Memory B cell (primary cell): ENCODE data around the gene ANAPC2.

Experiments
- ATAC-seq: fragments of 150-1000 bp; cut with Tn5 transposase; 2 replicates; pipeline ENCODE4 v1.10.0; 2021; ENCODE audit warnings: low read depth, mild to moderate bottlenecking, moderate library complexity
- DNase-seq, 2 donors: peaks; one replicate each; pipeline ENCODE4 v3.0.0; 2022; ENCODE audit warnings: low spot score in 2 of 2
- H3K27ac Mint-ChIP-seq: one replicate; pipeline ENCODE4 v1.8.0; 2022; ENCODE audit warnings: mild to moderate bottlenecking, moderate library complexity, mixed read lengths
- H3K27me3 Mint-ChIP-seq: one replicate; pipeline ENCODE4 v1.8.0; 2022; ENCODE audit warnings: mixed read lengths
- H3K36me3 Mint-ChIP-seq: one replicate; pipeline ENCODE4 v1.8.0; 2022; ENCODE audit warnings: mild to moderate bottlenecking, mixed read lengths
- H3K4me1 Mint-ChIP-seq: one replicate; pipeline ENCODE4 v1.8.0; 2022; ENCODE audit warnings: mixed read lengths
- H3K4me3 Mint-ChIP-seq: one replicate; pipeline ENCODE4 v1.8.0; 2022; ENCODE audit warnings: mild to moderate bottlenecking, moderate library complexity, mixed read lengths
- H3K9me3 Mint-ChIP-seq: one replicate; pipeline ENCODE4 v1.8.0; 2022; ENCODE audit warnings: mixed read lengths

ANAPC2 gene

DNA sequence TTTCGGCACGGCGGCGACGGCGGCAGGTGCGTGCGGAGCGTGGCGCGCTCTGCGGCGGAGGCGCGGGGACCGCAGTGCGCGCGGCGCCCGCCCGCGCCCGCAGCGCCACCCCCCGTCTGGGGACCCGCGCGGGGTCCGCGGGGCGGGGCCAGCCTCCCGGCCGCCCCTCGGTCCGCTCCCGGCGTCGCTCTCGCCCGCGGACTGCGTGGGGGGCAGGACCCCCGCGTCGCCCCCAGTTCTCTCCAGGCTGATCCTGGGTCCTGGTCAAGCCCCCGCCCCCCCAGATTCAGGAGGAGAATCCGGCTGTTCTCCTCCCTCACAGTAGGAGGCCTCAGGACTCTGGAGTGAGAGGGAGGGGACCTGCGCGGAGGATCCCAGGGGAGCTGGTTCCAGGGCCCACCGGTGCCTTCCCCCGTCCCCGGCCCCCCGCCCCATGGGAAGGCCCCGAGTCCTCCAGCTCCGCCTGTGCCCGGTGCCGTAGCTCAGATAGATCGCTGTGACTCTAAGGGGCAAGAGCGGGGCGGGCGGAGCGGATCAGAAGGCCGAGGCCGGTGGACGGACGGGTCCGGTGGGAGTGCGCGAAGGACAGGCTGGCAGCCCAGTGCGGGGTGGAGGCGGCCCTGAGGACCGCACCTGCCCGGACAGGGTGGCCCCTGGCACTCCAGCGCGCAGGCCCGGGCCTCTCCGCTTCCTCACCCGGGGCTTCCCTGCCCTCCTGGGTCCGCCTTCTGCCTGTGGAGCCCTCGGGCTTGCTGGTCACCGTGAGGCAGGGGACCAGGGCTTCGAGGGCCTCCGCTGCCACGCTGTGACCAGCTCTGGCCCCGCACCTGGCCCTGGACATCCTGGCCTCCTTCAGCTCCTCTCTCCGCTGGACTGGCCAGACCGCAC is 34.1 kb upstream of the ANAPC2 start, which contains the start of gene RNF208:
Gene RNF208, minus strand, starts transcription at position 51 of the 888 bp plus-strand sequence. CDS start 1,028 bp downstream, outside the sequence.
- Mint-ChIP-seq H3K27ac (peak within 1 kb of the TSS; percentile 75), H3K4me1 (peaks cover 5% of the 10 kb centered on the region), H3K27me3 (peaks cover 4% of the 10 kb centered on the region), H3K9me3 (no peaks in the 10 kb centered on the region), H3K36me3 (no peaks in the 10 kb centered on the region), H3K4me3 (peak within 1 kb of the TSS; percentile 89)
- DNase-seq (no peak), ATAC-seq (no peak)

DNA sequence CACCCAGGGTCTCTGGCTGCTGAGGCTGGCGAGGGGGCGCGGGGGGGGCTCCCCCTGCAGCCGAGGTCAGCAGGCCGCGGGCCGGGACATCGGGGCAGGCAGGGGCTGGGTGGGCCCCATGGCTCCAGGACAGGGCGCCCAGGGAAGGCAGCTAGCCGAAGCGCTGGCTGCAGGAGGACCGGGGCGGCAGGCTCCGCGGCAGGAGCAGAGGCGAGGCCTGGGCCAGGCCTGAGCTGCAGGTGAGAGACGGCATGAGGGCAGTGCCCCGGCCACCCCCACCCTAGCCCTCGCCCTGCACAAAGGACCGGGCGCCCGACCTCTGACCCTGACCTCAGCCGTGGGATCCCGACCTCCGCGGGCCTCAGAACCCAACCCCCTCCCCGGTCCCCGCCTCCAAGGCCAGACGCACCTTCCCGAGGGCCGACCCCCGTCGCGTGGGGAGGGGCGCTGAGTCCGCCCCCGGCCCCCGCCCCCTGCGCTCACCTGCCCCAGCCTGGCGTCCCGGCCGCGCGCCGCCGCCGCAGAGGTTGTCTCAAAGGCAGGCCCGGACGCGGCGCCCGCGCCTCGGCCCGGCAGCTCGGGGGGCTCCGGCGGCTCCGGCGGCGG is 33.2 kb upstream of the ANAPC2 start:
- no peaks in the 10 kb centered on the region for H3K36me3 Mint-ChIP-seq
- no peak overlapping the region for H3K27ac Mint-ChIP-seq
- peaks cover 4% of the 10 kb centered on the region for H3K27me3 Mint-ChIP-seq
- no peak overlapping the region for H3K4me3 Mint-ChIP-seq
- no peak for DNase-seq
- peaks cover 5% of the 10 kb centered on the region for H3K4me1 Mint-ChIP-seq
- H3K9me3 Mint-ChIP-seq = no peaks in the 10 kb centered on the region
- no peak for ATAC-seq

DNA sequence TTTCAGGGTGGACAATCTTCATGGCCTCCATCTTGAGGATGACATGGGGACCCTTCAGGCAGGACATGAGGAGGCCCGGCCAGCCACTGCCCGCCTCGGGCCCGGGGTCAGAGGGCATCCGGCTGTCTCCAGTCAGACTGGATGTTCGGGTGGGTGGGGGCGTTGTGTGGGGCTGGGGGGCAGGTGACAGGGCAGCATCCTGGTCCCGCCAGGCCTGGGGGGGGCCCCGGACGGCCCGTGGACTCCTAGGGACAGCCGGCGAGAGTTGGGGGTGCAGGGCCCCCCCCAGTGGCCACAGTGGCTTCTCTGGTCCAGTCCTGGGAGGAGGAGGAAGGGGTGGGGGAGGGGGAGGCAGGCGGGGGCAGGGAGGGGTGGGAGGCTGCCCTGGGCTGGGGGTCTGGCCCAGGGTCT is 32.7 kb upstream of the ANAPC2 start:
- peaks cover 5% of the 10 kb centered on the region for H3K4me1 Mint-ChIP-seq
- H3K27me3 Mint-ChIP-seq = peaks cover 4% of the 10 kb centered on the region
- H3K36me3 Mint-ChIP-seq = no peaks in the 10 kb centered on the region
- H3K9me3 Mint-ChIP-seq = no peaks in the 10 kb centered on the region
- DNase-seq (no peak), ATAC-seq (no peak)
- H3K27ac Mint-ChIP-seq = no peak overlapping the region
- peak overlapping the region; percentile 68 for H3K4me3 Mint-ChIP-seq

DNA sequence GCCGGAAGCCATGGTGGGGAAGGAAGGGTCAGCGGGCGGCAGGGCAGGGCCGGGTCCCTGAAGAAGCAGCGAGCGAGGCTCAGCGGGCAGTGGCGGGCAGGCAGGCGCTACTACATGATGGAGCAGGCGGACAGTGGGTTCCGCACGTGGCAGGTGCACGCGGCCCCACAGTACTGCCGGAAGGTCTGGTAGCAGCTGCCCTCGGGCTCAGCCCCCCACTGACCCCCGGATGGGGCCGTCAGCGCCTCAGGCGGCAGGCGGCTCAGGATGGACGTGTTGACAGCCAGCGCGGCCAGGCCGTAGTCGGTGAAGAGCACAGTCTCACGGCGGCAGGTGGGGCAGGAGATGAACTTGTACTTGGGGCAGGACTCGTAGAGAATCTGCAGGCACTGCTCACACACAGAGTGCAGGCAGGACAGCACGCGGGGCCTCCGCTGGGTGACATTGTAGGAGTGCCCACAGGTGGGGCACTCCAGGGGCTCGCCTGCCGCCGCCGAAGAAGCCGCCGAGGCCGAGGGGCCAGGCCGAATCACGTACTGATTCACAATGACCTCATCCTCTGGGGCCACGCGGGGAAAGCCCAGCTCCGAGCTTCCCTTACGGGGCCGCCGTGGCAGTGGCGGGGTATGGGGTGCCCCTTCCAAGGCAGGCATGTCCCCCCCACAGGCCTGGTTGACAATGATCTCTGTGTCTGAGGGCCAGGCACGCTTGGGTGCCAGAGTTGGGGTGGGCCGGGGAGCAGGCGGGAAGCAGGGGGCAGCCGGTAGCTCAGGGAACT is 32.1 kb upstream of the ANAPC2 start:
- DNase-seq = no peak
- Mint-ChIP-seq H3K4me1 (peaks cover 5% of the 10 kb centered on the region), H3K4me3 (peak overlapping the region; percentile 68), H3K27me3 (peaks cover 4% of the 10 kb centered on the region), H3K9me3 (no peaks in the 10 kb centered on the region), H3K36me3 (no peaks in the 10 kb centered on the region), H3K27ac (no peak overlapping the region)
- ATAC-seq = no peak

DNA sequence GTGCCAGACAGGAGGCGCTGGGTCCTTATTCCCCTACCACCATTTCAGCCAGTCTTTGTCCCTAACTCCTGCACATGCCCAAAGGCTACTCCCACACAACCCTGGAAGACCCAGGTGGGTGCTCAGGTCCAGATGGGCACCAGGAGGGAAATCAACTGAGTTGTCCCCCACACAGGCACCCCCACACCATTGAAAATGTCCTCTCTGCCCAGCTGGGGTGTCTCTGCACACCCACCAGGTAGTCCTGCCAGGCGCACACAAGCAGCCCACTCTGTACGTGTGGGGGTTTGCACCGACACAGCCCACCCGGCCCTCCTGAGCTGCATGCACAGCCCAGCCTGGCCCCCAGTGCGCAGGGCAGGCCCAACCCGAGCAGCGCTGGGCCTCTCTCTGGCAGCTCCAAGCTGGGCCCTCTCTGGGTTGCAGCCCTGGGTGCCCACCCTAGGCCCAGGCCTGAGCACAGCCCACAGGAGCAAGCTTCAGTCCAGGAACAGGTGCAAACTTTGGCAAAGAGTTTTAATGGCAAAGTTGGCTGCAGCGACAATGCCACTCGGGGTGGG is 31.5 kb upstream of the ANAPC2 start:
- Mint-ChIP-seq H3K9me3 (no peaks in the 10 kb centered on the region), H3K4me1 (peaks cover 5% of the 10 kb centered on the region), H3K4me3 (peak overlapping the region; percentile 35), H3K36me3 (no peaks in the 10 kb centered on the region), H3K27ac (no peak overlapping the region), H3K27me3 (peaks cover 4% of the 10 kb centered on the region)
- ATAC-seq (no peak), DNase-seq (no peak)

DNA sequence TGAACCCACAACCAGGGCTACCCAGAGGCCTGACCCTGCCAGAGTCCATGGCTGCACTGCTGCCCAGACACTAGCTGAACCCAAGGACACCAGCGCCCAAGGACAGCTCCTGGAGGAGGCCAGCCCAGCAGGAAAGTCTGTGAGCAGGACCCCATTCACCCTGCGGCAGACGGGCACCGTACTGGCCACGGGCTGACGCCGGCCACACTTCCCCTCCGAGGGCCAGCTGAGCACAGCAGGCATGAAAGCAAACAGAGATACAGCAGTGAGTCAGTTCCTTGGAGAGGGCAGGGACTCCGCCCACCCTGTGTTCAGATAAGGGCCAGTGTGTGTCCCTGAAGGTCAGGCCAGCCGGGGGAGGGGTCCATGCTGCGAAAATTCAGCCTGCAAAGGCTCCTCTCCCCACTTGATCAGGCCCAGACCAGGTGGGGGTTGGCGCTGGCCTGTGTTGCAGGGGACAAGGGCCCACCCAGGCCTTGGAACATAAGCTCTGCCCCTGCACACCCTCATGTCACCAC is 30.5 kb upstream of the ANAPC2 start:
- ATAC-seq = no peak
- H3K27ac Mint-ChIP-seq = no peak overlapping the region
- peaks cover 5% of the 10 kb centered on the region for H3K4me1 Mint-ChIP-seq
- H3K9me3 Mint-ChIP-seq = no peaks in the 10 kb centered on the region
- peaks cover 2% of the 10 kb centered on the region for H3K36me3 Mint-ChIP-seq
- DNase-seq = no peak
- H3K4me3 Mint-ChIP-seq = no peak overlapping the region
- peaks cover 4% of the 10 kb centered on the region for H3K27me3 Mint-ChIP-seq

DNA sequence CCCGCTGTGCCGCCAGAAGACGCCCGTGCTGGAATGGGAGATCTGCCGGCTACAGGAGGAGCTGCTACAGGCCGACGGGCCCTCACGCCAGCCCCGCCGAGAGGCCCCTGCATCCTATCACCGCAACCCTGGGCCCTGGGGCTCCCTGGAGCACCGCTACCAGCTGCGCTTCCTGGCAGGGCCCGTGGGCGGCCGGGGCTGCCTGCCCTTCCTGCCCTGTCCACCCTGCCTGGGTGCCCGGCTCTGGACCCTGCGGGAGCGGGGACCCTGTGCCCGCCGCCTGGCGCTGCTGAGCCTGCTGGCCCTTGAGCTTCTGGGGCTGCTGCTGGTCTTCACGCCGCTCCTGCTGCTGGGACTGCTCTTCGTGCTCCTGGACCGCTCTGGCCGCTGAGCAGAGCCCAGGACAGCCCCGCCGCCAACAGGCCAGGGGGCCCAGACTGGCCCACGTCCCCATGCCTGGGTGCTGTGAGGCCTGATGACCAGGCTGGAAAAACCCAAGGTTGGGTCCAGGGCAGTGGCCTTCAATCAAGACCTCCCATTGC is 29.9 kb upstream of the ANAPC2 start:
- peaks cover 5% of the 10 kb centered on the region for H3K4me1 Mint-ChIP-seq
- no peak overlapping the region for H3K4me3 Mint-ChIP-seq
- H3K36me3 Mint-ChIP-seq = peaks cover 2% of the 10 kb centered on the region
- no peaks in the 10 kb centered on the region for H3K9me3 Mint-ChIP-seq
- ATAC-seq = no peak
- DNase-seq = no peak
- H3K27me3 Mint-ChIP-seq = peaks cover 4% of the 10 kb centered on the region
- no peak overlapping the region for H3K27ac Mint-ChIP-seq

DNA sequence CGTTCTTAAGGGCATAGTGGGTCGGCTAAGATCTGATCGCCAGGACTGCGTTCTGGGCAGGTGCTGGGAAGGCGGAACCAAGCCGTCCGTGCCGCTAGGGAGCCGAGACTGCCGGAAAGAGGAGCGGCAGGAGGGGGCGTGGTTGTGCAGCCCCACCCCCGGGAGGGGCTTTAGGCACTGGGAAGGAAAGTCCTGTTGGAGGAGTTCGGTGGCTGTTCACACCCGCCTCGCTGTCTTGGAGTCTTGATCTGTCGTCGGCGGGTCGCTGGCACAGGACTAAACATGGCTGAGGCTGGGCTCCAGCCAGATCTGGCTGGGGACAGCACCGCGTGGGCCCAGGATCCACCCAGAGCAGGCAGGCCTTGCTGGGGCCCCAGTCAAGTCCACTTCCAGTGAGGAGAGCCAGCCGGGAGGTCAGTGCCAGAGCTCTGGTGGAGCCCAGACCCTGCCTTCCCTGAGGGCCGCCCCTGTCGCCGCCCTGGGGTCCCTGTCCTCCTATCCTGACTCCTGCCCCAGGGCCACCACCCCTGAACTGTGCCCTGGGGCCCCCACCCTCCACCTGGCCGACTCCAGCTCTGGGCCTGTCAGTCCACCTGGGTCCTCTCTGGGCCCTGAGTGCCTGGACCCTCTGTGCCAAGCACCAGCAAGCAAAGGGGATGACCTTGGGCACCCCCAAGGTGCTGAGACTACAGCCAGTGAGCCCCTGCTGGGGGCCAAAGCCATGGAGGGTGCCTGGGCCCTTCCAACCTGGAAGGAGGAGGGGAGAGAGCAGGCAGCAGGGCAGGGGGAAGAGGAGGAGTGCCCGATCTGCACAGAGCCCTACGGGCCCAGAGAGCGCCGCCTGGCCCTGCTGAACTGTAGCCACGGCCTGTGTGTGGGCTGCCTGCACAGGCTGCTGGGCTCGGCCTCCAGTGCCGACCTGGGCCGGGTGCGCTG is 29.2 kb upstream of the ANAPC2 start:
- Mint-ChIP-seq H3K27me3 (peaks cover 4% of the 10 kb centered on the region), H3K36me3 (peaks cover 2% of the 10 kb centered on the region), H3K9me3 (no peaks in the 10 kb centered on the region), H3K27ac (no peak overlapping the region), H3K4me3 (peak overlapping the region; percentile 14), H3K4me1 (no peaks in the 10 kb centered on the region)
- DNase-seq = no peak
- no peak for ATAC-seq

DNA sequence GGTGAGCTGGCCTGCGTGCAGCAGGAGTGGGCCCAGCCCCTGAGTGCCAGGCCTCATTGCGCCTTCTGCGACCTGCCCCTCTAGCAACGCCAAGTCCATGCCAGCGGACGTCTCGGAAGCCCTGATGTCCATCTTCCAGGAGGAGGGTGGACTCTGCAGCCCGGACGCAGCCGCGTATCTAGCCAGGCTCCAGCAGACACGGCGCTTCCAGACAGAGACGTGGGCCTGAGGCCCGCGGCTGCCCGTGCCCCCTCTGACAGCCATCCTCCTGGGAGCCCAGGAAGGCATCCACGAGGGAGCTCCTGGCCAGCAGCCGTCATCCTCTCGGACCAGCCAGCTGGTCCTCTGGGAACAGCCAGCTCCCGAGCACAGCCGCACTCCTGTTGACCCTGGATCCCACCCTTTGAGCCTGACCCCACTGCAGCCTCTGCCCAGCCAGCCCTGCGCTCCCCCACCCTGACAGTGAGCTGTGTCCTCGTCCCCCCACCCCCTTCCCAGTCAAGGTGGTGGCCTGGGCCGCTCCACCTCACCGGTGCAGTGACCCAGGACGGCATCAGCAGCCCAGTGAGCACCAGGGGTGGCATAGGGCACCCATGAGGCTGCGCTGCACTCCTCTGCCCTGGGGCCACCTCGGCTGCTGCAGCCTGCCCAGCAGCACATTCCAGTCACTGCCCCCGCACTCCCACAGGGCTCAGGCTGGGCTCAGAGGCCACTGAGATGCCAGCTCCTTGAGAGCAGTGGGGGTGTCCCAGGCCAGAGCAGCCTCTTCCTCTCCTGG is 28.0 kb upstream of the ANAPC2 start:
- no peaks in the 10 kb centered on the region for H3K4me1 Mint-ChIP-seq
- H3K36me3 Mint-ChIP-seq = peaks cover 2% of the 10 kb centered on the region
- no peak overlapping the region for H3K4me3 Mint-ChIP-seq
- peaks cover 4% of the 10 kb centered on the region for H3K27me3 Mint-ChIP-seq
- no peaks in the 10 kb centered on the region for H3K9me3 Mint-ChIP-seq
- no peak overlapping the region for H3K27ac Mint-ChIP-seq
- DNase-seq (no peak), ATAC-seq (no peak)

DNA sequence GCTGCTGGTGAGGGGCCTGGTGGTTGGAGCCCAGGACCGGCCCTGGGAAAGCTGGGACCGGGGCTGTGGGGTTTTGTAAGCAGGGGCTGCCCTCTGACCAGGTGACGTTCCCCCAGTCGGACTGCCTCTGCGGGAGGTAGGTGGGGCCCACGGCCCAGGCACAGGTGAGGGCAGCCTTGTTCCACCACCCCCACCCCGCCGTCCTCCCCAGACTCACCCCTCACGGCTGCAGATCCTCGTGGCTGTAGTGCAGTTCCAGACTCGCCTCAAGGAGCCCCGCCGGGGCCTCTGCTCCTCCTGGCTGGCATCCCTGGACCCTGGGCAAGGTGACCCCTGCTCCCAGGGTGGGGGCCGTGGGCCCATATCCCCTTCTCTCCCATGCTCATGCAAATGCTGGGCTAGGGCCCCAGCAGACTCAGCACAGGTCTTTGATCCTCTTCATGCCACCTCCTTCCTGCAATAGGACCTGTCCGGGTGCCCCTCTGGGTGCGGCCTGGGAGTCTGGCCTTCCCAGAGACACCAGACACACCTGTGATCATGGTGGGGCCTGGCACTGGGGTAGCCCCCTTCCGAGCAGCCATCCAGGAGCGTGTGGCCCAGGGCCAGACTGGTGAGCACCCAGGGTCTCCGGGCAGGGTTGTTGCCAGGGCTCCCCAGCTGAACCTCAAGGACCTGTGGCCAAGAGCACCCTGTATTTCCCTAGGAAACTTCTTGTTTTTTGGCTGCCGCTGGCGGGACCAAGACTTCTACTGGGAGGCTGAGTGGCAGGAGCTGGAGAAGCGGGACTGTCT is 27.0 kb upstream of the ANAPC2 start:
- Mint-ChIP-seq H3K4me3 (no peak overlapping the region), H3K36me3 (peaks cover 2% of the 10 kb centered on the region), H3K27me3 (peaks cover 1% of the 10 kb centered on the region), H3K9me3 (no peaks in the 10 kb centered on the region), H3K27ac (no peak overlapping the region), H3K4me1 (peaks cover 2% of the 10 kb centered on the region)
- ATAC-seq (no peak), DNase-seq (no peak)

DNA sequence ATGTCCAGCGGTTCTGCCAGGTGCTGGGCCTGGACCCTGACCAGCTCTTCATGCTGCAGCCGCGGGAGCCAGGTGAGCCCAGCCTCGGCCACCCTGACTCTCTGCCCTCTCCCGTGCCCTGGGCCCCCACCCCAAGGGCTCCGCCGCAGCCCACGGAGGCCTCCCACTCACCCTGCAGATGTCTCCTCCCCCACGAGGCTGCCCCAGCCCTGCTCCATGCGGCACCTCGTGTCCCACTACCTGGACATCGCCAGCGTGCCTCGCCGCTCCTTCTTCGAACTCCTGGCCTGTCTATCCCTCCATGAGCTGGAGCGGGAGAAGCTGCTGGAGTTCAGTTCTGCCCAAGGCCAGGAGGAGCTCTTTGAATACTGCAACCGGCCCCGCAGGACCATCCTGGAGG is 26.3 kb upstream of the ANAPC2 start:
- no peak for DNase-seq
- H3K4me1 Mint-ChIP-seq = peaks cover 2% of the 10 kb centered on the region
- H3K4me3 Mint-ChIP-seq = no peak overlapping the region
- no peaks in the 10 kb centered on the region for H3K9me3 Mint-ChIP-seq
- ATAC-seq = no peak
- peaks cover 2% of the 10 kb centered on the region for H3K36me3 Mint-ChIP-seq
- no peaks in the 10 kb centered on the region for H3K27me3 Mint-ChIP-seq
- no peak overlapping the region for H3K27ac Mint-ChIP-seq
